GM12892 (cell line): ENCODE measurements around the gene MAPK12.

Experiments used
- POLR2A ChIP-seq: IDR thresholded peaks from 2 replicates; pipeline ENCODE4 v1.6.1; 2011; ENCODE audit warnings: low read depth, low read length, control low read depth
- POLR2AphosphoS5 ChIP-seq: IDR thresholded peaks from 2 replicates; pipeline ENCODE4 v1.6.1; 2011; ENCODE audit warnings: low read depth, low read length, control low read depth

DNA sequence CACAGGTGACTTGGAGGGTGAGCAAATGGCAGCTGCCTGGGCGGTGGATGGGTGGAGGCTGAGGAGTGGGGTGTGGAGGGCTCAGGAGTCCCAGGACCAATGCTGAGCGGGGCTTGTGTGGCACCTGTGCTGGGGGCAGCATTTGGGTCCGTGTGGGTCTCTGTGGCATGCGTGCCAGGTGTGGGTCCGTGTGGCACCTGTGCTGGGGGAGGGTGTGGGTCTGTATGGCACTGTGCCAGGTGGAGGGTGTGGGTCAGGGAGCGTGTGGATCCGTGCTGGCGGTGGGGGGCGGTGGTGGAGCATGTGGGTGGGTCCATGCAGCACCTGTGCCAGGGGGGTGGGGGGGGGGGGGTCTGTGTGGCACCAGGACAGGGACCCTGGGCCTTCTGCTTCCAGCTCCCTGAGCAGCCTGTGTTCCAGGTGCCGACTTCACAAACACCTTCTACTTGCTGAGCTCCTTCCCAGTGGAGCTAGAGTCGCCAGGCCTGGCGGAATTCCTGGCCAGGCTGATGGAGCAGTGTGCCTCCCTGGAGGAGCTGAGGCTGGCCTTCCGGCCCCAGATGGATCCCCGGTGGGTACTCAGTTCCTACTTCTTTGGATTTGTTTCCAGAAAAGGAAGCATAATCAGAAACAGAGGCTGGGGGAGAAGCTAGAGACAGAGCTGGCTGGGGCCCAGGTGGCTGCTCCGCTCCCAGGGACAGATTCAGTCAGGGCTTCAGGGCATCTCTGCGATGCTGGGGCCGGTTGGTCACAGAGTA is 46.0 kb downstream of the MAPK12 start:
- TF ChIP-seq POLR2AphosphoS5 = no peak
- TF ChIP-seq POLR2A = no peak
